Adrenal gland (tissue), 5 donors: ENCODE data around the gene SLC35E2B.

Source experiments
- CTCF ChIP-seq, 6 experiments: fragments of 450-650 bp in 4 of 6; fragments of 200-600 bp in 2 of 6; sonication (generic) in 1 of 6; IDR thresholded peaks; 1 replicate in 5 of 6; 2 replicates in 1 of 6; pipeline versions ENCODE4 v1.5.1 to v1.8.0; 2016 to 2021; ENCODE audit warnings: antibody characterized with exemption in 6 of 6, mild to moderate bottlenecking in 2 of 6, moderate library complexity in 1 of 6
- POLR2A ChIP-seq, 2 donors: fragments of 450-650 bp; IDR thresholded peaks; one replicate each; pipeline ENCODE4 v1.6.1; 2017; ENCODE audit warnings: antibody characterized with exemption in 2 of 2, mild to moderate bottlenecking in 2 of 2, moderate library complexity in 1 of 2
- donor health status: DM: no; HTN: no; CAD: no.

- no peak for TF ChIP-seq CTCF (IDR thresholded peaks at IDR 0.05)
- no peak for TF ChIP-seq POLR2A (IDR thresholded peaks at IDR 0.05)
These were observed 8.4 kb downstream of the SLC35E2B start for GRCh38 chr1:1684031-1684681.
